ENCODE results near the gene TANGO2.

TANGO2 gene

DNA sequence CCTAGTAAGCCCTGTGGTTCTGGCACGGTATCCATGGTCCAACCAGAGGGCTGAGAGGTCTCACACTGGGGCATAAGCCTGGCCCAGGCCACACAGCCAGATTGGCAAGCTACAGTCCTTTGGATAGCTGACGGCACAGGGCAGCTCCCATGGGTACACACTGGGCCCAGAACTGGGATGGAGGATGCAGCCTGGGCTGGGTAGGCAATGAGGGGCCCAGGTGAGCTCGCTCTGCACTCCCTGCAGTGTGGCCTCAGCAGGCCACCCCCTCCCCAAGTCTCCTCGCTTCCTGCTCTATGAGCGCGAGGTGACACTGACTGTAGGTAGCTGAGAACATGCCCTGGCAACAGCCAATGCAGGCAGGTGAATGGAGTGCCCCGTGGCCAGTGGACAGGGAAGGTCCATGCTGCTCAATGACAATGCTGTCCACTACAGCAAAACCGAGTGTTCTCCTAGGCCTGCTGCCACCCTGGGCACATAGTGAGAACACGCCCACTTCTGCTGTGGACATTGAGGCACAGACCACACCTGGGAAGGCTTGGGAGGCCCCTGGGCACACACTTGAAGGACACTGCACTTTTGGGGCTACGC is 8.1 kb upstream of the TANGO2 start:
- H3K27me3 Mint-ChIP-seq (ENCODE audit: low read depth): peaks cover 55% of the 10 kb centered on the region
- TF ChIP-seq, protein P1, sequence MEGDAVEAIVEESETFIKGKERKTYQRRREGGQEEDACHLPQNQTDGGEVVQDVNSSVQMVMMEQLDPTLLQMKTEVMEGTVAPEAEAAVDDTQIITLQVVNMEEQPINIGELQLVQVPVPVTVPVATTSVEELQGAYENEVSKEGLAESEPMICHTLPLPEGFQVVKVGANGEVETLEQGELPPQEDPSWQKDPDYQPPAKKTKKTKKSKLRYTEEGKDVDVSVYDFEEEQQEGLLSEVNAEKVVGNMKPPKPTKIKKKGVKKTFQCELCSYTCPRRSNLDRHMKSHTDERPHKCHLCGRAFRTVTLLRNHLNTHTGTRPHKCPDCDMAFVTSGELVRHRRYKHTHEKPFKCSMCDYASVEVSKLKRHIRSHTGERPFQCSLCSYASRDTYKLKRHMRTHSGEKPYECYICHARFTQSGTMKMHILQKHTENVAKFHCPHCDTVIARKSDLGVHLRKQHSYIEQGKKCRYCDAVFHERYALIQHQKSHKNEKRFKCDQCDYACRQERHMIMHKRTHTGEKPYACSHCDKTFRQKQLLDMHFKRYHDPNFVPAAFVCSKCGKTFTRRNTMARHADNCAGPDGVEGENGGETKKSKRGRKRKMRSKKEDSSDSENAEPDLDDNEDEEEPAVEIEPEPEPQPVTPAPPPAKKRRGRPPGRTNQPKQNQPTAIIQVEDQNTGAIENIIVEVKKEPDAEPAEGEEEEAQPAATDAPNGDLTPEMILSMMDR (IDR thresholded peaks at IDR 0.05; ENCODE audit: unreplicated experiment in 3 of 3): no peak
- H3K36me3 Mint-ChIP-seq (ENCODE audit: low read depth): no peaks in the 10 kb centered on the region
- peaks cover 6% of the 10 kb centered on the region for H3K4me1 Mint-ChIP-seq
- no peak overlapping the region for H3K4me3 Mint-ChIP-seq
- no peaks in the 10 kb centered on the region for H3K9me3 Mint-ChIP-seq
- H3K27ac Mint-ChIP-seq: no peak overlapping the region

DNA sequence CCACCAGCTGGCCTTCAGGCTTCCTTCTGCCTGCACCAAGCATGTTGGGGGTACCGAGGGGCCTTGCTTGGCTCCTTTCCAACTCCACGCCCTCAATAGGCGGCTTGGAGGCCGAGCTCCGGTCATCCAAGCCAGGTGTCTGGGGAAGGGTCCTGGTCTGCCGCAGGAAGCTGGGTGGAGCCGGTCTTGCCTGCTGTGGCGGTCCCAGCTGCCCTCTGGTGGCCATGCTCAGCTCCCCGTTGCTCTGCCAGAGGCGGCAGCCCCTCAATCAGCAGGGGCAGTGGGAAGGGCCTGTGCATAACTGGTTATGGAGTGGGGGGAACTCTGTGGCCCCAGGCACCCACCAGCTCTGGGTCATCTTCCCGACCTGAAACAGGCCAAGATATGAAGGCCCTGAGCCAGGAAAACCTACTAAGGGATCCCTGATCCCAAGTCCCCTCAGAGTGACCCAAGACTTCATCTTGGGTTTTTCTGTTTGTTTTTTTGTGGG is 7.5 kb upstream of the TANGO2 start:
- Mint-ChIP-seq H3K27ac (no peak overlapping the region), H3K36me3 (ENCODE audit: low read depth) (no peaks in the 10 kb centered on the region), H3K4me1 (peaks cover 4% of the 10 kb centered on the region)

DNA sequence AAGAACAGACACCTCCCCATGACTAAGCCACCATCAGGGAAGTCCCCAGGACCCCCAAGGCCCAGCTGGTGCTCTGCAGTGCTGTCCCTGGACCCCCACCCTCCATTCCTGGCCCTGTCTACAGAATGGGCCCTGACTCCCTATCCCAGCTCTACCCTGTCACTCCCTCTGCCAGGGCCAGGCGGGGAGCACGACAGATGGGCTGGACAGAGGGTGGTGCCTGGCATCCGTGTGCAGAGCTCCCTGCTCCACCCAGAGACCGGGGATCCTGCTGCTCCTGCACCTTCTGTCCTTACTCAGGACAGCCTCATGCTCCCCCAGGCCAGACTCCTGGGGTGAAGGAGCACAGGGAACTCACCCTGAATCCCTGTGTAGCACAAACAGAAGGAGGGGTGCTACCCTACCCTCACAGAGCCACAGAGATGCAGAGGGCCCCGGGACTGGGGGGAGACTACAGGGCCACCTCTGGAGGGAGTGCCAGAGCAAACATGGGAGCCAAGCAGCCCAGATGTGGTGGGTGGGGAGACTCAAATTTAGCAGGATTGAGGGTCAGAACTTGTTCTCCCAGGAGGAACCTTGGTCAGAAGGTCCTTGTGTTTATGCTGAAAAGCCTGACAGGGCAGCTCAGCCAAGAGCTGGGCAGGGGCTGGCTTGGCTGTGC is 6.3 kb upstream of the TANGO2 start:
- TF ChIP-seq, protein P1 (IDR thresholded peaks at IDR 0.05; ENCODE audit: unreplicated experiment in 3 of 3): no peak
- no peaks in the 10 kb centered on the region for H3K36me3 Mint-ChIP-seq (ENCODE audit: low read depth)
- no peak overlapping the region for H3K27ac Mint-ChIP-seq
- peaks cover 64% of the 10 kb centered on the region for H3K27me3 Mint-ChIP-seq (ENCODE audit: low read depth)
- H3K4me3 Mint-ChIP-seq: peak overlapping the region; percentile 76 to 87 (median 84)
- H3K4me1 Mint-ChIP-seq: peaks cover 4% of the 10 kb centered on the region
- H3K9me3 Mint-ChIP-seq: no peaks in the 10 kb centered on the region

More for the DNA sequence above, 7.5 kb upstream of the TANGO2 start:
- H3K9me3 Mint-ChIP-seq: no peaks in the 10 kb centered on the region
- peaks cover 59% of the 10 kb centered on the region for H3K27me3 Mint-ChIP-seq (ENCODE audit: low read depth)
- TF ChIP-seq, protein P1 (IDR thresholded peaks at IDR 0.05; ENCODE audit: unreplicated experiment in 3 of 3): peak; percentile 83 to 89 (median 88)
- H3K4me3 Mint-ChIP-seq: peak overlapping the region in 1 of 3 experiments; percentile 32

DNA sequence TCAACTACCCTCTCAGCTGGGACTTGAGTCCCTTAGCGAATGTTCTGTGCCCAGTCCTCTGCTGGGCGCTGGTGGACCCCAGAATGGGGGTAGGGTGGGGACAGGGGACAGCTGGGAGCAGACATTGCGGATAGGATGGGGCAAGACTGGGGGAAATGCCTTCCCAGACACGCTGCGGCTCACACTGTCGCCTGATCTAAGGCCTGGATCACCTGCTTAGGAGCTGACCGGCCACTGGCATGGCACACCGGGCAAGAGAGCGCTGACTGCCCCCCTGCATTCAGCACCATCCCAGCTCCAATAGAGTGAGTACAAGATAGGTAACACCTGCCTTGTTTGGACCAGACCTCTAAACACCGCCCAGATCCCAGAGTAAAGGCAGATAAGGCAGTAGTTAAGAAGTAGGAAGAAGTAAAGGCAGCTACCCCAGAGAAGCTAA is 5.7 kb upstream of the TANGO2 start:
- peak overlapping the region; percentile 76 to 87 (median 84) for H3K4me3 Mint-ChIP-seq
- peaks cover 65% of the 10 kb centered on the region for H3K27me3 Mint-ChIP-seq (ENCODE audit: low read depth)
- peaks cover 4% of the 10 kb centered on the region for H3K4me1 Mint-ChIP-seq
- H3K36me3 Mint-ChIP-seq (ENCODE audit: low read depth): no peaks in the 10 kb centered on the region
- no peaks in the 10 kb centered on the region for H3K9me3 Mint-ChIP-seq
- TF ChIP-seq, protein P1 (IDR thresholded peaks at IDR 0.05; ENCODE audit: unreplicated experiment in 3 of 3): no peak
- no peak overlapping the region for H3K27ac Mint-ChIP-seq

DNA sequence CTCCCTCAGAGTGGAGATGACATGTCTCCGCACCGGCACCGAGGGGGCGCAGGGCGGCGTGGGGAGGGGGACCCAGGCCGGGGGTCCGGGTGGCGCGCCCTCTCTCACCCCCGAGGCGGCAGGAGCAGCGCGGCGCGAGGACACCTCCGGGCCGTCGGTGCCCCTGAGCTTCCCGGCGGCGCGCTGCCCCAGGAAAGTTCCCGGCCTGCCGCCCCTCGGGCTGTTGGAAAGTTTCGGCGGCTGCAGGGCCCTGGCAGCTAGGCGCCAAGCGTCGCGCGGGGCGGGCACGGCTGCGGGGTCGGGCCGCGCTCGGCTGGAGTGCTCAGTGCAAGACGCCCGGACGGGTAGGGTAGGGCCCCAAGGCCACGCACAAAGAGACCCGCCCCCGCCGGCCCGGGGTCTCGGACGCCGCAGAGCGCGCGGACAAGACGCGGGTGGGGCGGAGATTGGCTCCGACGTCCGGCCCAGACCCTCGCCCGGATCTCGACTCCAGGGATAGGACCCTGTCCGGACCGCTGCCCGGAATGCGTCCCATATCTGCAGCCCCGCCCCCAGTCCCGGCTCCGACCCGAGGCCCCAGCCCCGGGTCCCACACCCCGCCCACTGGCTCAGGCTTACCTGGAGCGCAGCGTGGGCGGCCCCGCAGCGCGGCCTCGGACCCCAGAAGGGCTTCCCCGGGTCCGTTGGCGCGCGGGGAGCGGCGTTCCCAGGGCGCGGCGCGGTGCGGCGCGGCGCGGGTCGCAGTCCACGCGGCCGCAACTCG is 4.8 kb upstream of the TANGO2 start:
- Mint-ChIP-seq H3K36me3 (ENCODE audit: low read depth) (no peaks in the 10 kb centered on the region), H3K27me3 (ENCODE audit: low read depth) (peaks cover 70% of the 10 kb centered on the region), H3K27ac (no peak overlapping the region), H3K9me3 (no peaks in the 10 kb centered on the region), H3K4me3 (no peak overlapping the region), H3K4me1 (peaks cover 4% of the 10 kb centered on the region)
- TF ChIP-seq, protein P1 (IDR thresholded peaks at IDR 0.05; ENCODE audit: unreplicated experiment in 3 of 3): no peak
